C4-2B (cell line): ENCODE measurements around the gene CSGALNACT2.

Experiments
- H3K27ac ChIP-seq: fragments of 450-650 bp; 2 replicates; pipeline ENCODE4 v1.5.1; 2017
- CTCF ChIP-seq: fragments of 450-650 bp; conservative IDR thresholded peaks from 2 replicates; pipeline ENCODE4 v1.5.1; 2017; ENCODE audit warnings: mild to moderate bottlenecking
- ZFX ChIP-seq: fragments of 450-650 bp; IDR thresholded peaks from 2 replicates; pipeline ENCODE4 v1.6.1; 2017

CSGALNACT2 gene

DNA sequence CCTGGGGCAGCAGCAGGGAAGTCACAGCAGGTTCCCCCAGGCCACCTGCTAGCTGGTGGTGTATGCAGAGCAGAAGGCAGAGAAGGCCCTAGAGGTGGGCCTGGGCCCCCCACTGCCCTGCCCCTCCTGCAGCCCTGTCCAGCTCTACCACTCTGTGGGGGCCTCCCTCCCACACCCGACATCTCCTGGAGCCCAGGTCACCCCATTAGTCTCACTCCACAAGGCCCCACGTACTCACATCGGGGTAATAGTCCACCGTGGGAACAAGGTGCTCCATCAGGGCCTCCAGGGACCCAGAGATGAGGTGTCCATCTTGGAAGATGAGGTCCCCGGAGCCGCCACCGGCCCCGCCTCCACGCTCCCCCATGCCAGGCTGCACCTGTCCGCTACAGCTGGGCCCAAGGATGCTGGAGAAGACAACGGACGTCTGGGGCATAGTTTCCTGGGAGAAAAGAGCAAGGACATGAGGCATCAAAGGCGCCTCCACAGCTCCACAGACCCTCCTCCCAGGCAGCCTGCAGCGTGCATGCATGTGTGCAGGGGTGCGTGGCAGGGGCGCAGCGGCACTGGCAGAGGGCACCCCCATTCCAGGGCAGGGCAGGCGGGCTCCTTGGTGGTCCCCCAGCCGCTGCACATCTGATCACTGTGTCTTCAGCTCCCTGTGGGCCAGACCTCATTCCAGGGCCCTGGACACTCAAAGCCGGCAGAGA lies 67.6 kb downstream of the CSGALNACT2 start:
- H3K27ac ChIP-seq: no peak overlapping the region
- TF ChIP-seq CTCF (no peak), ZFX (no peak)

GRCh38 chr10:43206391-43207235 lies 68.4 kb downstream of the CSGALNACT2 start:
- TF ChIP-seq ZFX (no peak), CTCF (no peak)
- no peak overlapping the region for H3K27ac ChIP-seq

GRCh38 chr10:43208147-43209073 lies 70.2 kb downstream of the CSGALNACT2 start:
- TF ChIP-seq CTCF (no peak), ZFX (no peak)

GRCh38 chr10:43209074-43209455 lies 70.8 kb downstream of the CSGALNACT2 start:
- no peak overlapping the region for H3K27ac ChIP-seq
- TF ChIP-seq CTCF: no peak
- TF ChIP-seq ZFX: no peak

More at GRCh38 chr10:43208147-43209073, 70.2 kb downstream of the CSGALNACT2 start:
- no peak overlapping the region for H3K27ac ChIP-seq

GRCh38 chr10:43209651-43210141 lies 71.5 kb downstream of the CSGALNACT2 start:
- H3K27ac ChIP-seq: no peak overlapping the region
- TF ChIP-seq CTCF: no peak
- no peak for TF ChIP-seq ZFX

DNA sequence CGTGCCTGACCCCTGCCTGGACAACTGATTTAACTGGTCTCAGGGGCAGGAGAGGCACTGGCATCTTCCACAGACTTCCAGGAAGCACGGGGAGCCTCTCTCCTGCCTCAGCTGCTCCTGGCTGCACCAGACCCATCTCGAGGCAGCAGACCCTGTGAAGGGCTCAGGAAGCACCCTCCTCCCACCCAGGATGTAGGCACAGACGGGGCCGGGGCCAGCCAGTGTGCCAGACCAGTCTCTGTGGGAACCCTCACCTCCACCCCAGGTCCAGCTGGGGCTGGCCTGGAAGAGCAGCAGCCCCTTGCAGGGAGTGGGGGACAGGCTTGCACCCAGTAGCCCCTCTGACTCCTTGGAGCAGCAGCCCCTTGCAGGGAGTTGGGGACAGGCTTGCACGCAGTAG lies 72.3 kb downstream of the CSGALNACT2 start:
- TF ChIP-seq CTCF: no peak
- TF ChIP-seq ZFX: no peak
- H3K27ac ChIP-seq: no peak overlapping the region
